Colon (tissue), 2 donors: ENCODE measurements around the gene MGRN1.

ENCODE experiments used
- FAIRE-seq: peaks from 2 replicates; lab custom pipeline; 2012; peaks lifted over from hg19 to GRCh38; lab: Jason Lieb, UNC
- donor health status: control.
- donor health status: control.

Gene MGRN1

GRCh38 chr16:4654011-4654963, 29.7 kb downstream of the MGRN1 start:
- no peak for FAIRE-seq

- FAIRE-seq = no peak
Observed at GRCh38 chr16:4654964-4655590, 30.5 kb downstream of the MGRN1 start.

- no peak for FAIRE-seq
Observed at GRCh38 chr16:4655801-4656200, 31.2 kb downstream of the MGRN1 start.

- FAIRE-seq = no peak
Observed at GRCh38 chr16:4656221-4656620, 31.6 kb downstream of the MGRN1 start.

- FAIRE-seq = no peak
Observed at GRCh38 chr16:4656695-4657686, 32.4 kb downstream of the MGRN1 start.

GRCh38 chr16:4659363-4660353, 35.0 kb downstream of the MGRN1 start:
- no peak for FAIRE-seq

GRCh38 chr16:4660454-4661007, 35.9 kb downstream of the MGRN1 start:
- FAIRE-seq = no peak

- no peak for FAIRE-seq
Observed at GRCh38 chr16:4661661-4662060, 37.0 kb downstream of the MGRN1 start.

- no peak for FAIRE-seq
Observed at GRCh38 chr16:4663465-4663776, 38.8 kb downstream of the MGRN1 start.

- no peak for FAIRE-seq
Observed at GRCh38 chr16:4663777-4664465, 39.3 kb downstream of the MGRN1 start.

- no peak for FAIRE-seq
Observed at GRCh38 chr16:4664538-4665418, 40.2 kb downstream of the MGRN1 start.

GRCh38 chr16:4666537-4667202, 42.0 kb downstream of the MGRN1 start:
- no peak for FAIRE-seq

- no peak for FAIRE-seq
Observed at GRCh38 chr16:4667203-4667963, 42.8 kb downstream of the MGRN1 start.

GRCh38 chr16:4668313-4668960, 43.8 kb downstream of the MGRN1 start:
- no peak for FAIRE-seq

- FAIRE-seq = no peak
Observed at GRCh38 chr16:4673387-4674046, 48.9 kb downstream of the MGRN1 start.

- FAIRE-seq = no peak
Observed at GRCh38 chr16:4674926-4675530, 50.4 kb downstream of the MGRN1 start.
